GM18505 (cell line): ENCODE measurements around the gene TRMT11.

Source experiments
- ATAC-seq: cut with Tn5 transposase; IDR thresholded peaks from one replicate; pipeline ENCODE4 v1.9.1; 2021; ENCODE audit not compliant: unreplicated experiment
- POLR2A ChIP-seq: IDR thresholded peaks from 4 replicates; pipeline ENCODE4 v1.6.1; 2011; ENCODE audit warnings: borderline replicate concordance; ENCODE audit not compliant: insufficient read depth, insufficient read length; ENCODE audit errors: extremely low read depth

The TRMT11 gene

GRCh38 chr6:126033696-126034095, 47.4 kb downstream of the TRMT11 start:
- no peak for TF ChIP-seq POLR2A
- ATAC-seq: peak; percentile 87

GRCh38 chr6:126034656-126035055, 48.3 kb downstream of the TRMT11 start:
- no peak for TF ChIP-seq POLR2A
- ATAC-seq: no peak

DNA sequence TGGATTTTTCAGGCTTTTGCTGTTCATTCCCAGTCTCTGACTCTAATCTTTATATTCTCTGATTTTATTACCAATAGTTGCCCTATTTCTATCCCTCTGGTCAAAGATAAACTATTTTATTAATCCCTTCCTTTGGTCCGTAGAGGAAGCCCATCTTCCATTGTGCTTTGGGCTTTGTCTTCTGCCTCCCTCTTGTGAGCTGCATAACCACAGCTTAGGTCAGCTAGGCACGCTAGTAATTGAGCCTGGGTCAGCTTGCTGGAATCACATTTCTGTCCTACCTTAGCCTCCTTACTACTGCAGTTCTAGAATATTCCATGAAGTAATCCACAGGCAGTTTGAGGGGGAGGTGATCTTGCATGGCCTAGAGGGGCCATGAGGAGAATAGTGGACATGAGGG, 49.4 kb downstream of the TRMT11 start:
- ATAC-seq: no peak
- no peak for TF ChIP-seq POLR2A

DNA sequence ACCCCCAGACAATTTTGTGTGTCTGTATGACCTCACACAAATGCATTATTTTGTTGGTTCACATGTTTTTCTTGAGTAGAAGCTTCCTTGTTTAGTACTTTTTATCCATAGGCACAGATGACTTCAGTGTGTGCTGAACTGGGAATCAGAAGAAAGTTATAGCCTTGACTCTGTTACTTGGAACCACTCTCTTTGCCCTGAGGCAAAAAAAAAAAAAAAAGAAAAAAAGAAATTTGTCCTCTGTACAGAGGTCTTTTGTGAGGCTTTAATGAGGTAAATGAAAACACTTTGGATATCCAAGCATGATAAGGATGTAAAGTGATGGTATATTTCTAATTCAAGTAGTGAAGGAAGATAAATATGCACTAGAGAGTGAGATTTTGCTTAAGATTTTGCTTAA, 51.9 kb downstream of the TRMT11 start:
- TF ChIP-seq POLR2A: no peak
- no peak for ATAC-seq

- ATAC-seq: no peak
- TF ChIP-seq POLR2A: no peak
Measured at GRCh38 chr6:126039284-126039683, 52.9 kb downstream of the TRMT11 start.

DNA sequence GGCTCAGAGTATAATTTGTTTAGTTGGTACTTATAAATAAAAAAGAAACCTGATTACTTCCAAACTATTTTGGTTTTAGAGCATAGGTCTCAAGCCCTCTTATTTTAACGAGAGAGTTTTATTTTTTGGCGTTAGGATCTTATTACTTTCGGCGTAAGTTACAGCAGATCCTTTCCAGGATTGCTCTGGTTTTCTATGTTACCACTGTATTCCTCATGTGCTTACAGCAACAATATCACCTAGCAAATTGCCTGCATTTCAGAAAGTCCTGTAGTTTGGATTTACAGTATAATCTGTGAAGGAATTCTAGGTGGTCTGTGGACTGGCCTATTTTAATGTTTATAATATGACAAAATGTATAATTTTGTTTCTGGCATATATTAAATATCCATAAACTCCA, 54.1 kb downstream of the TRMT11 start:
- no peak for ATAC-seq
- no peak for TF ChIP-seq POLR2A

GRCh38 chr6:126040826-126041225, 54.5 kb downstream of the TRMT11 start:
- ATAC-seq: no peak
- no peak for TF ChIP-seq POLR2A

- no peak for TF ChIP-seq POLR2A
- ATAC-seq: no peak
Measured at GRCh38 chr6:126041516-126041915, 55.2 kb downstream of the TRMT11 start.

DNA sequence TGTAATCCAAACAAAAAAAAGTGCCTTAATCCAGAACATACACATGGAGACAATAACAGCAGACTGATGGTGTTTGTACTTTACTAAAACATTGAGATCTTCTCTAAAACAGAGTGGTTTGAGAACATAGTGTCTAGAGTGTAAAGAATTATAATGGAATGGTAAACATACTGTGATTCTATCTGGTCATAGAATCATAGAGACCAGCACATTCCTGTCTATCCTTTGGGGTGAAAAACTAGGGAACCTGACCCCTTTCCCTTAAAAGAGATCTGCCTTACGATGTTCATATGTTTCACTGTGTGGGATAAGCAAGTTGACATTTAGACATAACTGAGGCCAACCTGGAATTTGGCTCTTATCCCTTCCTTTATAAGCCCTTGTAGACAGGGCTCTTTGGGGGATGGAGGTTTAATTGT, 55.7 kb downstream of the TRMT11 start:
- no peak for ATAC-seq
- TF ChIP-seq POLR2A: no peak

GRCh38 chr6:126047648-126048047, 61.3 kb downstream of the TRMT11 start:
- ATAC-seq: no peak
- TF ChIP-seq POLR2A: no peak

DNA sequence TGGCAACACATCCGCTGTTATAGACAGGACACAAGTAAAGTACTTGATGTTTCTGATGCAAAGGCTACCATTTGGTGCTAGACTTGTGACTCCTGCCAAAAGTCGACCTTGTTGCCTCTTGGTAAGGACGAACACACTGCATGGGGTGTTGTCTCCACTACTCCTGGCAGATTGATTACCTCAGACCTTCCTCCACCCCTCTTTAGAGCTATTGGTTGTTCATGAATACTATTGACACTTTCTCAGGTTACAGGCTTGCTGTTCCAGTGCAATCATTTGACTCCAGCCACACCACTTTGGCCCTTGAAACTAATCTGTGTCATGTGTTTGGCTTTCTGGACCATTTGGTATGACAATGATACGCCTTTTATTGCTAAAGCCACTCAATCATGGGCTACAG, 62.3 kb downstream of the TRMT11 start:
- TF ChIP-seq POLR2A: no peak
- ATAC-seq: no peak

GRCh38 chr6:126050795-126051194, 64.5 kb downstream of the TRMT11 start:
- ATAC-seq: no peak
- TF ChIP-seq POLR2A: no peak

DNA sequence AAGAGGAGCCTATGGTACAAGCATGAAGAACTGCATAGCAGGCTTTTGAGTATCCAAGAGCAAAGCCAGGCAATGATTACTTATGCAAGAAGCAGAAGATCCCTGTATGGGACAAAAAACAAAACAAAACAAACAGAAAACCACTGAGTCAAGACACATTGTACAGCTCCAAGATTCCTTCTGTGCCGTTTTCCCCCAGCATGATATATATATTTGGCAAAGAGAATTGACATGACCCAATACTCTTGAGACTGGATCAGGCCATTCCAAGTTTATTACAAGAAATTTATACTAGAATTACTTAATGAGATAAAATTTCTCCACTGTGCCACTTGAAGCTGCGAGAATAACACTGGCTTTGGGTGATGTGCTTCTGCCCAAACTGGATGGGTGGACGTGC, 65.5 kb downstream of the TRMT11 start:
- ATAC-seq: no peak
- TF ChIP-seq POLR2A: no peak

- no peak for TF ChIP-seq POLR2A
- no peak for ATAC-seq
Measured at GRCh38 chr6:126052485-126052884, 66.1 kb downstream of the TRMT11 start.

- TF ChIP-seq POLR2A: no peak
- ATAC-seq: no peak
Measured at GRCh38 chr6:126054258-126054702, 67.9 kb downstream of the TRMT11 start.

DNA sequence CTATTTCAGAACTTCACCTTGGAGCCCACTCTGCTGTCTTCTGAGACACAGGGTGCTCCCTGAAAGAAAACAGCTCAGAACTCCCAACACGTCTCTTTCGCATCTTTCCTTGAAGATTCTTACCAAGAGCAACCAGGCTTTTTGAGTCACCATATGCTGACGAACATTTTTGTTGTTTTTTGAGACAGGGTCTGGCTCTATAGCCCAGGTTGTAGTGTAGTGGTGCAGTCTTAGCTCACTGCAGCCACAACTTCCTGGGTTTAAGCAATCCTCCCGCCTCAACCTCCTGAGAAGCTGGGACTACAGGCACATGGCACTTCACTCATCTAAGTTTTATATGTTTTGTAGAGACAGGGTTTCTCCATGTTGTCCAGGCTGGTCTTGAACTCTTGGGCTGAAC, 68.5 kb downstream of the TRMT11 start:
- TF ChIP-seq POLR2A: no peak
- ATAC-seq: no peak

GRCh38 chr6:126055449-126055848, 69.1 kb downstream of the TRMT11 start:
- no peak for TF ChIP-seq POLR2A
- ATAC-seq: no peak
